Neural progenitor cell (in vitro differentiated cells): Measurements from ENCODE around the gene NIM1K. TPM values are rescaled to one million over a fixed set of nuclear protein-coding genes. Genes with fewer than 3 reads are reported as not detected.
"Not testable (repeated sequence)": the region's sequence is repeated elsewhere in the genome, so short reads cannot be mapped to it uniquely, and the experiment has no call there.

ENCODE experiments used
- DNase-seq: peaks from one replicate; pipeline ENCODE4 v3.0.0-alpha.2; 2016; ENCODE audit warnings: low spot score
- H2AFZ ChIP-seq: fragments of 200-600 bp; sonication (generic); replicated peaks from 2 replicates; pipeline ENCODE4 v1.6.1; 2016; ENCODE audit warnings: antibody characterized with exemption
- H3F3A ChIP-seq: fragments of 200-600 bp; sonication (generic); 2 replicates; pipeline ENCODE4 v1.6.1; 2016; ENCODE audit warnings: antibody characterized with exemption, low read depth
- H3K27ac ChIP-seq: fragments of 200-600 bp; sonication (generic); 2 replicates; pipeline ENCODE4 v1.5.1; 2016; ENCODE audit warnings: mild to moderate bottlenecking
- H3K27me3 ChIP-seq: fragments of 200-600 bp; sonication (generic); 2 replicates; pipeline ENCODE4 v1.6.1; 2016; ENCODE audit warnings: mild to moderate bottlenecking, moderate library complexity
- H3K36me3 ChIP-seq: fragments of 200-600 bp; sonication (generic); 2 replicates; pipeline ENCODE4 v1.5.1; 2016
- H3K4me1 ChIP-seq: fragments of 200-600 bp; sonication (generic); 2 replicates; pipeline ENCODE4 v1.6.1; 2016; ENCODE audit warnings: mixed run types
- H3K4me2 ChIP-seq: fragments of 200-600 bp; sonication (generic); 2 replicates; pipeline ENCODE4 v1.6.1; 2016
- H3K4me3 ChIP-seq: fragments of 200-600 bp; sonication (generic); 2 replicates; pipeline ENCODE4 v1.5.1; 2016
- H3K79me2 ChIP-seq: fragments of 200-600 bp; sonication (generic); 2 replicates; pipeline ENCODE4 v1.6.1; 2016; ENCODE audit warnings: low read depth
- H3K9ac ChIP-seq: fragments of 200-600 bp; sonication (generic); 2 replicates; pipeline ENCODE4 v1.6.1; 2016
- H3K9me3 ChIP-seq: fragments of 200-600 bp; sonication (generic); 2 replicates; pipeline ENCODE4 v1.5.1; 2016; ENCODE audit warnings: low read depth
- H4K20me1 ChIP-seq: fragments of 200-600 bp; sonication (generic); 2 replicates; pipeline ENCODE4 v1.6.1; 2016; ENCODE audit warnings: low read depth
- H3K27ac Mint-ChIP-seq: 3 replicates; pipeline ENCODE4 v1.8.0; 2021; ENCODE audit warnings: mixed read lengths
- H3K27me3 Mint-ChIP-seq: 2 replicates; pipeline ENCODE4 v1.8.0; 2022; ENCODE audit warnings: low read depth, mild to moderate bottlenecking, inconsistent platforms, moderate library complexity, mixed read lengths; ENCODE audit not compliant: insufficient read depth
- H3K36me3 Mint-ChIP-seq: 3 replicates; pipeline ENCODE4 v1.8.0; 2021; ENCODE audit warnings: mixed read lengths
- H3K4me1 Mint-ChIP-seq: 3 replicates; pipeline ENCODE4 v1.8.0; 2021; ENCODE audit warnings: mixed read lengths
- H3K4me3 Mint-ChIP-seq: 3 replicates; pipeline ENCODE4 v1.8.0; 2021; ENCODE audit warnings: mild to moderate bottlenecking, moderate library complexity, mixed read lengths
- H3K9me3 Mint-ChIP-seq: 3 replicates; pipeline ENCODE4 v1.8.0; 2020; ENCODE audit warnings: mixed read lengths
- CTCF ChIP-seq: fragments of 200-600 bp; sonication (generic); IDR thresholded peaks from 2 replicates; pipeline ENCODE4 v1.5.1; 2017; ENCODE audit warnings: antibody characterized with exemption, mild to moderate bottlenecking
- EZH2 ChIP-seq: fragments of 200-600 bp; sonication (generic); IDR thresholded peaks from 2 replicates; pipeline ENCODE4 v1.6.1; 2017; ENCODE audit warnings: antibody characterized with exemption, mild to moderate bottlenecking, moderate library complexity
- EZH2phosphoT487 ChIP-seq: fragments of 200-600 bp; sonication (generic); IDR thresholded peaks from 2 replicates; pipeline ENCODE4 v1.6.1; 2017; ENCODE audit warnings: antibody characterized with exemption
- total RNA-seq: library from RNA; depleted of rRNA; stranded (reverse); fragments of >200 nt; gene quantifications from 2 replicates; pipeline ENCODE4 v1.2.3, GENCODE V29; 2015; ENCODE audit warnings: low replicate concordance

The NIM1K gene
- total RNA-seq, 1 donor from 2014 or later: not detected

- Mint-ChIP-seq H3K27ac (no peak overlapping the region), H3K4me1 (no peaks in the 10 kb centered on the region), H3K36me3 (peaks cover 32% of the 10 kb centered on the region), H3K9me3 (no peaks in the 10 kb centered on the region), H3K27me3 (no peaks in the 10 kb centered on the region), H3K4me3 (no peak overlapping the region)
- H3K4me3 ChIP-seq: no peak overlapping the region
- H3K36me3 ChIP-seq: peaks cover 8% of the 10 kb centered on the region
- no peak overlapping the region for H3K4me2 ChIP-seq
- peaks cover 3% of the 10 kb centered on the region for H4K20me1 ChIP-seq
- no peak overlapping the region for H3K9ac ChIP-seq
- DNase-seq: no peak
- no peaks in the 10 kb centered on the region for H3K4me1 ChIP-seq
- H3K27me3 ChIP-seq: no peaks in the 10 kb centered on the region
- TF ChIP-seq EZH2 (no peak), CTCF (no peak), EZH2phosphoT487 (no peak)
- H3F3A ChIP-seq: no peaks in the 10 kb centered on the region
- H3K9me3 ChIP-seq: no peaks in the 10 kb centered on the region
- no peak overlapping the region for H2AFZ ChIP-seq
- H3K79me2 ChIP-seq: no peaks in the 10 kb centered on the region
- H3K27ac ChIP-seq: no peak overlapping the region
Observed at GRCh38 chr5:43174586-43174985, 17.4 kb upstream of the NIM1K start.

GRCh38 chr5:43179836-43180235, 12.2 kb upstream of the NIM1K start:
- Mint-ChIP-seq H3K27me3 (no peaks in the 10 kb centered on the region), H3K27ac (no peak overlapping the region), H3K36me3 (peaks cover 12% of the 10 kb centered on the region), H3K4me1 (no peaks in the 10 kb centered on the region), H3K4me3 (no peak overlapping the region), H3K9me3 (no peaks in the 10 kb centered on the region)
- Histone ChIP-seq H3K4me2 (no peak overlapping the region), H4K20me1 (no peaks in the 10 kb centered on the region), H3F3A (no peaks in the 10 kb centered on the region), H3K9me3 (no peaks in the 10 kb centered on the region), H3K9ac (no peak overlapping the region), H3K79me2 (no peaks in the 10 kb centered on the region), H3K4me3 (no peak overlapping the region), H3K4me1 (no peaks in the 10 kb centered on the region), H3K36me3 (no peaks in the 10 kb centered on the region), H3K27me3 (no peaks in the 10 kb centered on the region), H3K27ac (no peak overlapping the region), H2AFZ (no peak overlapping the region)
- TF ChIP-seq CTCF (no peak), EZH2phosphoT487 (no peak), EZH2 (no peak)
- DNase-seq: no peak

GRCh38 chr5:43182421-43182820, 9.6 kb upstream of the NIM1K start:
- Histone ChIP-seq H3K27ac (no peak overlapping the region), H3K27me3 (no peaks in the 10 kb centered on the region), H3K36me3 (no peaks in the 10 kb centered on the region), H3F3A (no peaks in the 10 kb centered on the region), H4K20me1 (no peaks in the 10 kb centered on the region), H3K9ac (no peak overlapping the region), H3K4me2 (no peak overlapping the region), H3K4me3 (no peak overlapping the region), H3K79me2 (no peaks in the 10 kb centered on the region), H2AFZ (no peak overlapping the region), H3K9me3 (no peaks in the 10 kb centered on the region), H3K4me1 (no peaks in the 10 kb centered on the region)
- Mint-ChIP-seq H3K27ac (no peak overlapping the region), H3K4me3 (no peak overlapping the region), H3K9me3 (peaks cover 2% of the 10 kb centered on the region), H3K36me3 (peaks cover 3% of the 10 kb centered on the region), H3K27me3 (no peaks in the 10 kb centered on the region), H3K4me1 (no peaks in the 10 kb centered on the region)
- TF ChIP-seq CTCF (no peak), EZH2 (no peak), EZH2phosphoT487 (no peak)
- DNase-seq: no peak

- not testable (repeated sequence) for H3F3A ChIP-seq, H3K9ac ChIP-seq, H3K4me3 ChIP-seq, H3K4me1 ChIP-seq, H3K36me3 ChIP-seq, H3K27me3 Mint-ChIP-seq, H3K27ac Mint-ChIP-seq, H3K4me2 ChIP-seq, H3K4me3 Mint-ChIP-seq, H3K79me2 ChIP-seq, H3K9me3 Mint-ChIP-seq, H3K27me3 ChIP-seq, H3K27ac ChIP-seq, H3K9me3 ChIP-seq, DNase-seq, H2AFZ ChIP-seq, H4K20me1 ChIP-seq, H3K36me3 Mint-ChIP-seq, H3K4me1 Mint-ChIP-seq
Observed at GRCh38 chr5:43183101-43183500, 8.9 kb upstream of the NIM1K start.
